IMR-90 (cell line): ENCODE results near the gene TECPR2. TPM values are rescaled to one million over a fixed set of nuclear protein-coding genes. Genes with fewer than 3 reads are reported as not detected.

Experiments used
- ATAC-seq: fragments of 200-7000 bp; cut with Tn5 transposase; 2 replicates; pipeline ENCODE4 v1.9.1; 2020; ENCODE audit warnings: low read depth, mild to moderate bottlenecking, moderate library complexity
- BruUV-seq: library from RNA; stranded (reverse); fragments of 400-500 nt; replicated peaks from 2 replicates; lab custom pipeline; 2021; lab: Mats Ljungman, UMichigan
- CTCF ChIA-PET: fragments of 300-600 bp; formaldehyde crosslinking; extraction: SDS; loops from one replicate; lab custom pipeline; 2021; ENCODE audit warnings: antibody characterized with exemption; lab: Yijun Ruan, JAX
- POLR2A ChIA-PET: fragments of 300-600 bp; sonication (Branson Sonifier 250); formaldehyde crosslinking; loops from one replicate; lab custom pipeline; 2022; ENCODE audit warnings: antibody characterized with exemption; ENCODE audit not compliant: unreplicated experiment; lab: Charles Lee
- DNase-seq: peaks from one replicate; pipeline ENCODE4 v3.0.0; 2013
- H2AFZ ChIP-seq: replicated peaks from 2 replicates; pipeline ENCODE3; 2013; ENCODE audit warnings: low read length, mild to moderate bottlenecking; ENCODE audit not compliant: poor library complexity
- H2AK5ac ChIP-seq: 2 replicates; pipeline ENCODE4 v1.6.1; 2013; ENCODE audit warnings: low read depth, low read length, inconsistent platforms
- H2AK9ac ChIP-seq: replicated peaks from 2 replicates; pipeline ENCODE3; 2013; ENCODE audit warnings: mild to moderate bottlenecking, low read depth, low read length, moderate library complexity; ENCODE audit not compliant: poor library complexity
- H2BK120ac ChIP-seq: 2 replicates; pipeline ENCODE4 v1.6.1; 2013; ENCODE audit warnings: low read depth, low read length, inconsistent platforms
- H2BK15ac ChIP-seq: 3 replicates; pipeline ENCODE4 v1.6.1; 2013; ENCODE audit warnings: low read depth, low read length, inconsistent platforms
- H2BK20ac ChIP-seq: 2 replicates; pipeline ENCODE4 v1.6.1; 2013; ENCODE audit warnings: low read depth, mild to moderate bottlenecking, inconsistent platforms, low read length, moderate library complexity
- H2BK5ac ChIP-seq: 2 replicates; pipeline ENCODE4 v1.6.1; 2013; ENCODE audit warnings: mild to moderate bottlenecking, low read depth, low read length, inconsistent platforms; ENCODE audit not compliant: poor library complexity, severe bottlenecking
- H3K14ac ChIP-seq: replicated peaks from 2 replicates; pipeline ENCODE4 v1.6.1; 2013; ENCODE audit warnings: low read depth, low read length, inconsistent platforms
- H3K18ac ChIP-seq: 2 replicates; pipeline ENCODE4 v1.6.1; 2013; ENCODE audit warnings: low read depth, low read length, control low read depth
- H3K23ac ChIP-seq: 2 replicates; pipeline ENCODE4 v1.6.1; 2013; ENCODE audit warnings: low read depth, low read length, inconsistent platforms
- H3K27ac ChIP-seq: 2 replicates; pipeline ENCODE4 v1.5.1; 2013; ENCODE audit warnings: mild to moderate bottlenecking, control low read depth, low read length; ENCODE audit not compliant: insufficient read depth
- H3K27me3 ChIP-seq: 2 replicates; pipeline ENCODE4 v1.6.1; 2013; ENCODE audit warnings: low read length; ENCODE audit not compliant: control insufficient read depth, insufficient read depth
- H3K36me3 ChIP-seq: 2 replicates; pipeline ENCODE4 v1.6.1; 2013; ENCODE audit warnings: low read length, mixed read lengths; ENCODE audit not compliant: control insufficient read depth, insufficient read depth
- H3K4ac ChIP-seq: 2 replicates; pipeline ENCODE4 v1.6.1; 2013; ENCODE audit warnings: low read depth, low read length, inconsistent platforms
- H3K4me1 ChIP-seq: 2 replicates; pipeline ENCODE4 v1.6.1; 2013; ENCODE audit warnings: low read length, mixed read lengths; ENCODE audit not compliant: control insufficient read depth, insufficient read depth
- H3K4me2 ChIP-seq: 2 replicates; pipeline ENCODE4 v1.6.1; 2013; ENCODE audit warnings: low read depth, mild to moderate bottlenecking, control low read depth, low read length, moderate library complexity
- H3K4me3 ChIP-seq: 2 replicates; pipeline ENCODE4 v1.5.1; 2013; ENCODE audit warnings: low read depth, mild to moderate bottlenecking, control low read depth, low read length, moderate library complexity; ENCODE audit not compliant: insufficient read depth
- H3K56ac ChIP-seq: 2 replicates; pipeline ENCODE4 v1.6.1; 2013; ENCODE audit warnings: low read length, inconsistent platforms; ENCODE audit not compliant: insufficient read depth; ENCODE audit errors: extremely low read depth
- H3K79me1 ChIP-seq, 2 experiments: 2 replicates each; pipeline ENCODE4 v1.6.1; 2013; ENCODE audit warnings: low read length in 2 of 2, inconsistent platforms in 1 of 2, low read depth in 1 of 2
- H3K9ac ChIP-seq: 2 replicates; pipeline ENCODE4 v1.6.1; 2013; ENCODE audit warnings: low read depth, low read length, control low read depth
- H3K9me1 ChIP-seq: 2 replicates; pipeline ENCODE4 v1.6.1; 2013; ENCODE audit warnings: low read length, inconsistent platforms; ENCODE audit not compliant: insufficient read depth
- H3K9me3 ChIP-seq: 2 replicates; pipeline ENCODE4 v1.6.1; 2013; ENCODE audit warnings: low read length; ENCODE audit not compliant: control insufficient read depth, insufficient read depth
- H4K20me1 ChIP-seq: 2 replicates; pipeline ENCODE4 v1.6.1; 2013; ENCODE audit warnings: low read length, inconsistent platforms; ENCODE audit not compliant: insufficient read depth
- H4K5ac ChIP-seq: 2 replicates; pipeline ENCODE4 v1.6.1; 2013; ENCODE audit warnings: mild to moderate bottlenecking, low read depth, low read length, control low read depth
- H4K8ac ChIP-seq, 2 experiments: 2 replicates each; pipeline ENCODE4 v1.6.1; 2013; ENCODE audit warnings: low read depth in 2 of 2, low read length in 2 of 2, control low read depth in 1 of 2, inconsistent platforms in 1 of 2
- H4K91ac ChIP-seq: 2 replicates; pipeline ENCODE4 v1.6.1; 2013; ENCODE audit warnings: low read depth, low read length, inconsistent platforms; ENCODE audit not compliant: insufficient read depth
- SMC3 ChIP-seq: fragments of 150-350 bp; IDR thresholded peaks from 2 replicates; pipeline ENCODE4 v1.6.1; 2016; ENCODE audit warnings: low read depth, mild to moderate bottlenecking, antibody characterized with exemption, low read length, moderate library complexity
- WGBS, 2 experiments: methylation state at CpG; one replicate each; pipeline versions ENCODE4 v1.1.5 to v1.1.7; 2013; ENCODE audit warnings: missing lambda C conversion rate in 2 of 2; ENCODE audit not compliant: insufficient read length in 1 of 2; ENCODE audit errors: extremely low coverage in 2 of 2; 5-methylcytosine and 5-hydroxymethylcytosine counted together
- dilution Hi-C: fragments of 300-500 bp; cut with HindIII; formaldehyde crosslinking; loops from one replicate; pipeline ENCODE4 v1.14.3; 2018; ENCODE audit warnings: low sequenced_read_pairs; ENCODE audit not compliant: unreplicated experiment
- in situ Hi-C: fragments of 300-500 bp; cut with MboI; formaldehyde crosslinking; loops from 3 replicates; pipeline ENCODE4 v1.14.3; 2019; ENCODE audit warnings: low sequenced_read_pairs, inconsistent platforms, mixed read lengths
- intact Hi-C: fragments of 100-400 bp; cut with micrococcal nuclease; formaldehyde crosslinking; loops from 2 replicates; pipeline ENCODE4 v1.10.0; 2022
- polyA plus RNA-seq, 3 experiments: library from polyadenylated mRNA; depleted of rRNA; stranded (reverse); fragments of >200 nt; gene quantifications; 2 replicates each; pipeline ENCODE4 v1.2.3, GENCODE V29; 2012; ENCODE audit warnings: low replicate concordance in 1 of 3
- total RNA-seq: library from RNA; depleted of rRNA; stranded (reverse); fragments of >200 nt; gene quantifications from 2 replicates; pipeline ENCODE4 v1.2.3, GENCODE V29; 2012

Gene TECPR2
- total and polyA plus RNA-seq, 2 of the 4 experiments (the other 2 are of a cell fraction), result 9.5 to 11.7 TPM

GRCh38 chr14:102440392-102440791 lies 77.7 kb downstream of the TECPR2 start:
- no TSS peak for BruUV-seq
- no peak overlapping the region for H4K5ac ChIP-seq
- DNase-seq (no peak), ATAC-seq (no peak)
- ChIA-PET POLR2A (no interaction called here), CTCF (no interaction called here)
- no peaks in the 10 kb centered on the region for H4K20me1 ChIP-seq
- no peak overlapping the region for H4K91ac ChIP-seq
- in situ Hi-C loops, result loop anchor here (5.0 kb wide), 1 partner anchor 77 kb away; no protein-coding TSS in a partner anchor
- H2BK5ac ChIP-seq, result no peak overlapping the region
- dilution Hi-C loops, result no loop called here
- H3K9me1 ChIP-seq, result no peaks in the 10 kb centered on the region
- no peak overlapping the region for H2AK9ac ChIP-seq
- no peak overlapping the region for H3K18ac ChIP-seq
- H3K4me3 ChIP-seq, result no peak overlapping the region
- no peak overlapping the region for H4K8ac ChIP-seq
- no peak overlapping the region for H3K9ac ChIP-seq
- TF ChIP-seq SMC3, result no peak
- H3K4me1 ChIP-seq, result no peaks in the 10 kb centered on the region
- H3K23ac ChIP-seq, result no peak overlapping the region
- H3K79me1 ChIP-seq, result 0 out of 4 replicates have a peak, but pooled peaks cover 0 to 6% of the 10 kb centered on the region in 2 experiments
- no peak overlapping the region for H3K4ac ChIP-seq
- no peak overlapping the region for H3K4me2 ChIP-seq
- no peak overlapping the region for H3K56ac ChIP-seq
- H2AFZ ChIP-seq, result no peak overlapping the region
- H3K14ac ChIP-seq, result no peak overlapping the region
- no peak overlapping the region for H2AK5ac ChIP-seq
- H3K27me3 ChIP-seq, result no peaks in the 10 kb centered on the region
- 100% methylated on average over 3 of the region's 11 CpGs; no CpG with 5 or more reads in 1 of the 2 experiments for WGBS, 2 experiments
- intact Hi-C loops, result no loop called here
- no peak overlapping the region for H2BK15ac ChIP-seq
- no peaks in the 10 kb centered on the region for H3K9me3 ChIP-seq
- peaks cover 24% of the 10 kb centered on the region for H3K36me3 ChIP-seq
- no peak overlapping the region for H3K27ac ChIP-seq
- H2BK120ac ChIP-seq, result no peak overlapping the region
- H2BK20ac ChIP-seq, result no peak overlapping the region
